GM19351 (cell line): ENCODE data around the gene CCDC38.
"Not testable (repeated sequence)": the region's sequence is repeated elsewhere in the genome, so short reads cannot be mapped to it uniquely, and the experiment has no call there.

Experiments
- ATAC-seq: cut with Tn5 transposase; IDR thresholded peaks from one replicate; pipeline ENCODE4 v1.9.1; 2021; ENCODE audit warnings: mild to moderate bottlenecking, moderate library complexity; ENCODE audit not compliant: unreplicated experiment

CCDC38 gene

GRCh38 chr12:95942524-95943329 lies at the start of gene CCDC38:
Gene CCDC38, minus strand, starts transcription at chr12:95942614. Its CDS starts 6,105 bp downstream, at chr12:95936509.
- peak; percentile 97 for ATAC-seq

GRCh38 chr12:95990136-95990535 lies 47.7 kb upstream of the CCDC38 start:
- no peak for ATAC-seq

- no peak for ATAC-seq
Measured at GRCh38 chr12:95989504-95990123, 47.2 kb upstream of the CCDC38 start.

- no peak for ATAC-seq
Measured at GRCh38 chr12:95988506-95989275, 46.3 kb upstream of the CCDC38 start.

- ATAC-seq: no peak
Measured at GRCh38 chr12:95986635-95987570, 44.5 kb upstream of the CCDC38 start.

- ATAC-seq: no peak
Measured at GRCh38 chr12:95984682-95985081, 42.3 kb upstream of the CCDC38 start.

- no peak for ATAC-seq
Measured at GRCh38 chr12:95982602-95983001, 40.2 kb upstream of the CCDC38 start.

- no peak for ATAC-seq
Measured at GRCh38 chr12:95980437-95980836, 38.0 kb upstream of the CCDC38 start.

- no peak for ATAC-seq
Measured at GRCh38 chr12:95978774-95979173, 36.4 kb upstream of the CCDC38 start.

- no peak for ATAC-seq
Measured at GRCh38 chr12:95978351-95978750, 35.9 kb upstream of the CCDC38 start.

GRCh38 chr12:95977764-95978305 lies 35.4 kb upstream of the CCDC38 start:
- no peak for ATAC-seq

GRCh38 chr12:95976416-95976832 lies 34.0 kb upstream of the CCDC38 start:
- no peak for ATAC-seq

- no peak for ATAC-seq
Measured at GRCh38 chr12:95975491-95975890, 33.1 kb upstream of the CCDC38 start.

GRCh38 chr12:95974358-95974757 lies 31.9 kb upstream of the CCDC38 start:
- no peak for ATAC-seq

GRCh38 chr12:95972832-95973456 lies 30.5 kb upstream of the CCDC38 start:
- no peak for ATAC-seq

- ATAC-seq: no peak
Measured at GRCh38 chr12:95970905-95971304, 28.5 kb upstream of the CCDC38 start.

- not testable (repeated sequence) for ATAC-seq
Measured at GRCh38 chr12:95969116-95969515, 26.7 kb upstream of the CCDC38 start.

GRCh38 chr12:95967301-95967700 lies 24.9 kb upstream of the CCDC38 start:
- no peak for ATAC-seq

- no peak for ATAC-seq
Measured at GRCh38 chr12:95966287-95966870, 24.0 kb upstream of the CCDC38 start.
